IPS-18a (cell line): Measurements from ENCODE around the gene SLCO2B1.

Experiments used
- H3K27ac ChIP-seq: one replicate; pipeline ENCODE4 v1.5.1; 2013; ENCODE audit warnings: low read length
- H3K27me3 ChIP-seq: one replicate; pipeline ENCODE4 v1.6.1; 2013; ENCODE audit warnings: mild to moderate bottlenecking, low read length; ENCODE audit not compliant: control insufficient read depth, insufficient read depth
- H3K36me3 ChIP-seq: one replicate; pipeline ENCODE4 v1.6.1; 2013; ENCODE audit warnings: low read depth, low read length; ENCODE audit not compliant: control insufficient read depth
- H3K4me1 ChIP-seq: one replicate; pipeline ENCODE4 v1.6.1; 2013; ENCODE audit warnings: low read depth, low read length; ENCODE audit not compliant: control insufficient read depth
- H3K4me3 ChIP-seq: one replicate; pipeline ENCODE4 v1.5.1; 2013; ENCODE audit warnings: low read length
- H3K9ac ChIP-seq: one replicate; pipeline ENCODE4 v1.6.1; 2013; ENCODE audit warnings: mild to moderate bottlenecking, low read length, moderate library complexity
- H3K9me3 ChIP-seq: one replicate; pipeline ENCODE4 v1.6.1; 2013; ENCODE audit warnings: low read depth, low read length; ENCODE audit not compliant: control insufficient read depth

The SLCO2B1 gene

DNA sequence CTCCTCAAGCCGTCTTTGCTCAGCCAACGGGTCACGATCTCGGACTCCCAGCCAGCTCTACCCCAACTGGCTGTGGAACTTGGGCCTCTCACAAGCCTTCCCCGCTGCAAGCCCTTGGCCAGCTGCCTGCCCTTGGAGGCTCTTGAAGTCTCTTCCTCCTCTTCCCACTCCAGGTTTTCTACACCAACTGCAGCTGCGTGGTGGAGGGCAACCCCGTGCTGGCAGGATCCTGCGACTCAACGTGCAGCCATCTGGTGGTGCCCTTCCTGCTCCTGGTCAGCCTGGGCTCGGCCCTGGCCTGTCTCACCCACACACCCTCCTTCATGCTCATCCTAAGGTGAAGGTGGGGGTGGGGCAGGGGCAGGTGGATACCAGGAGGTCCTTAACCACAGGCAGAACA lies 49.1 kb downstream of the SLCO2B1 start:
- Histone ChIP-seq H3K27me3 (no peaks in the 10 kb centered on the region), H3K9ac (no peak overlapping the region), H3K9me3 (no peaks in the 10 kb centered on the region), H3K4me1 (peaks cover 5% of the 10 kb centered on the region), H3K36me3 (no peaks in the 10 kb centered on the region), H3K27ac (no peak overlapping the region), H3K4me3 (no peak overlapping the region)

DNA sequence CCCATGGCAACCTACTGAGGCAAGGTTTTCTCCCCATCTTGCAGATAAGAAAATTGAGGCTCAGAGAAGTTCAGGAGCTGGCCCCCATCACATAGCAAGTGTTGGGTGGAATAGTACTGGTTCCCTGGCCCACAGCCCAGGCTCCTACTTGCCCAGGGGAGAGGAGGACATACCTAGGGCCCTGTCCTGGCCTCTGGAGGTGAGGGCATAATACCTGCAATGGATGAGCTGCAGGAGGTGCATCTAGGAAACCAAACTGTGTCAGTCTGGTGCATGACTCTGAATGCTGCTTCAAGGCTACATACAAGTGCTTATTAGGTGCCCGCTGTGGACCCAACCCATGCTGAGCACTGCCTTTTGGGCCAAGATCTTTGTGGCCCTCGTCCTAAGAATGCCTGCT lies 49.6 kb downstream of the SLCO2B1 start:
- no peaks in the 10 kb centered on the region for H3K27me3 ChIP-seq
- H3K9ac ChIP-seq: no peak overlapping the region
- H3K4me1 ChIP-seq: peaks cover 5% of the 10 kb centered on the region
- no peak overlapping the region for H3K4me3 ChIP-seq
- H3K36me3 ChIP-seq: no peaks in the 10 kb centered on the region
- no peak overlapping the region for H3K27ac ChIP-seq
- no peaks in the 10 kb centered on the region for H3K9me3 ChIP-seq

DNA sequence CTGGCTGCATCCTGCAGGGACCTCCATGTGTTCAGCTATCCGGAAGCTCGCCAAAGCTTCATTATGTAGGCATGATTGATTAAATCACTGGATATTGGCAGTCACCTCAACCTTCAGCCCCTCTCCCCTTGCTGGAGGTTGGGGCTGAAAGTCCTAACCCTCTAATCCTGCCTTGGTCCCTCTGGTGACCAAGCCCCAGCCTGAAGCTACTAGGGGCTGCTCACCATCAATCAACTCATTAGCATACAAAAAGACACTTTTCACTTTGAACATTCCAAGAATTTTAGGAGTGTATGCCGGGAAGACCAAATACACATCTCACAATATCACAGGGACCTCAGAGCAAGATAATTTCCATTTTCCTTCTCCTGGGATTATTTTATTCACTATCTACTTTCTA lies 50.9 kb downstream of the SLCO2B1 start:
- H3K4me1 ChIP-seq: peaks cover 5% of the 10 kb centered on the region
- no peaks in the 10 kb centered on the region for H3K36me3 ChIP-seq
- no peak overlapping the region for H3K4me3 ChIP-seq
- H3K27me3 ChIP-seq: no peaks in the 10 kb centered on the region
- H3K9me3 ChIP-seq: no peaks in the 10 kb centered on the region
- H3K9ac ChIP-seq: no peak overlapping the region
- H3K27ac ChIP-seq: no peak overlapping the region

DNA sequence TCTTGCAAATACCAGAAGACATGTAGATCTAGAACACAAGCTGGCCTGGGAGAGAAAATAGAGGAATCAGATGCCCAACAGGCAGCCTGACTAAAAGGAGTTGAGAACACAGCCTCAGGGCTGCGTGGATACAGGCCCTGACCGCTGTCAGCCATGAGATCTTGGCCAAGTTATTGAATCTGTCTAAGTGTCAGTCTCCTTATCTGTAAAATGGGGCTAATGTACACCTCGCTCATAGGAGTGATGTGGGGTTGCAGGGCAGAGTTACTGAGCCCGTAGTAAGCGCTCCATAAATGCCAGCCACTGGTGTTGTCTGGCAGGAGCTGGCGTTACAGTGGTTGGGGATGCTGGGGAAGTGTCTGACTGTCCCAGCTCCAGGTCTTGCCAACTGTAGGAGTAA lies 51.3 kb downstream of the SLCO2B1 start:
- Histone ChIP-seq H3K36me3 (no peaks in the 10 kb centered on the region), H3K27me3 (no peaks in the 10 kb centered on the region), H3K4me1 (peaks cover 5% of the 10 kb centered on the region), H3K27ac (no peak overlapping the region), H3K9me3 (no peaks in the 10 kb centered on the region), H3K9ac (no peak overlapping the region), H3K4me3 (no peak overlapping the region)

DNA sequence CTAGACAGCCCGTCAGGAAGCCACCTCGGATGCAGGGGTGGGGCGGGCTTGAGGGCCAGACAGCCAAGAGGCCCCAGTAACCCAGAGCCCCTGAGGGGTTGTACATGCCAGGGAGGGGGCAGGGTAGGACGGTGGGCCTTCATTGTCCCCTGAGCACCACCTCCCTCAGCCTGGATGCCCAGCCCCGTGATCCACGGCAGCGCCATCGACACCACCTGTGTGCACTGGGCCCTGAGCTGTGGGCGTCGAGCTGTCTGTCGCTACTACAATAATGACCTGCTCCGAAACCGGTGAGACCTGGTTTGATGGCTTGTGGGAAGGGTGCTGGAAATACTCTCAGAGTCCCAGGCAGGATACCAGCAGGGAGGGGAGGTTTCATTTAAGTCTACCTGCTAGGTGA lies 52.2 kb downstream of the SLCO2B1 start:
- Histone ChIP-seq H3K4me3 (no peak overlapping the region), H3K4me1 (peaks cover 5% of the 10 kb centered on the region), H3K9ac (no peak overlapping the region), H3K27me3 (no peaks in the 10 kb centered on the region), H3K36me3 (no peaks in the 10 kb centered on the region), H3K27ac (no peak overlapping the region), H3K9me3 (no peaks in the 10 kb centered on the region)

DNA sequence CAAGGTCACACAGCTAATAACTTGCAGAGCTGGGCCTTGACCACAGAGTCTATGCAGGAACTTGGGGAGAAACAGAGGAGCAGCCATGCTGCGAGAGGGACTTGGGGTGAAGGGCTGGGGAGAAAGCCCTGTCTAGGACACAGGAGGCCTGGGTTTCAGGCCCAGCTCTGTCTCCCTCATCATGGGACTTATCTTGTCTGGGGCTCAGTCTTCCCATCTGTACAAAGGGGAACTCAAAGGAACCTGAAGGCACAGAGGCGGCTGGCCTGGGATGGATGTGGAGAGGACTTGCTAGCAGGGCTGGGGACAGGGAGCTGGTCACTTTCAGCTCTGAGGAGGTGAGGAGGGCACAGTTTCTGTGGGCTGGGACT lies 52.7 kb downstream of the SLCO2B1 start:
- Histone ChIP-seq H3K9me3 (no peaks in the 10 kb centered on the region), H3K27ac (no peak overlapping the region), H3K4me1 (peaks cover 5% of the 10 kb centered on the region), H3K27me3 (no peaks in the 10 kb centered on the region), H3K36me3 (no peaks in the 10 kb centered on the region), H3K9ac (no peak overlapping the region), H3K4me3 (no peak overlapping the region)

DNA sequence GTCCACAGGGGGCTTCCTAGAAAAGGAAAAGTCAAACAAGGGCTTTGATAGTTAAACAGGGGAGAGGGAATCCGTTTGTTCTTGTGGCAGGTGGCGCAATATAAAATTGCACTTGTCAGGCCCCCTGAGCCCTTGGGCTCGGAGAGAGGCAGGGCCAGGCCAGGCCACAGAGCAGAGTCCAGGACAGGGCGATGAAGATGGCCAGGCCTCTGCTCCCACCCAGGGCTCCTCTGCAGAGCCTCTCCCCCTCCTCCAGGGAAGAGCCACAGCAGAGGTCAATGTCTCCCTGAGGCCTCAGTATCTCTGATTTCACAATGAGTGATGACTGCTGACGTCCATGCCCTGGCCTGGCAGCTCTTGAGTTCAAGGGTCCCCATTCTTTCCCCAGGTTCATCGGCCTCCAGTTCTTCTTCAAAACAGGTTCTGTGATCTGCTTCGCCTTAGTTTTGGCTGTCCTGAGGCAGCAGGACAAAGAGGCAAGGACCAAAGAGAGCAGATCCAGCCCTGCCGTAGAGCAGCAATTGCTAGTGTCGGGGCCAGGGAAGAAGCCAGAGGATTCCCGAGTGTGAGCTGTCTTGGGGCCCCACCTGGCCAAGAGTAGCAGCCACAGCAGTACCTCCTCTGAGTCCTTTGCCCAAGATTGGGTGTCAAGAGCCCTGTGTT lies 53.2 kb downstream of the SLCO2B1 start:
- Histone ChIP-seq H3K36me3 (no peaks in the 10 kb centered on the region), H3K27ac (no peak overlapping the region), H3K4me1 (peaks cover 5% of the 10 kb centered on the region), H3K4me3 (no peak overlapping the region), H3K27me3 (no peaks in the 10 kb centered on the region), H3K9me3 (no peaks in the 10 kb centered on the region), H3K9ac (no peak overlapping the region)

DNA sequence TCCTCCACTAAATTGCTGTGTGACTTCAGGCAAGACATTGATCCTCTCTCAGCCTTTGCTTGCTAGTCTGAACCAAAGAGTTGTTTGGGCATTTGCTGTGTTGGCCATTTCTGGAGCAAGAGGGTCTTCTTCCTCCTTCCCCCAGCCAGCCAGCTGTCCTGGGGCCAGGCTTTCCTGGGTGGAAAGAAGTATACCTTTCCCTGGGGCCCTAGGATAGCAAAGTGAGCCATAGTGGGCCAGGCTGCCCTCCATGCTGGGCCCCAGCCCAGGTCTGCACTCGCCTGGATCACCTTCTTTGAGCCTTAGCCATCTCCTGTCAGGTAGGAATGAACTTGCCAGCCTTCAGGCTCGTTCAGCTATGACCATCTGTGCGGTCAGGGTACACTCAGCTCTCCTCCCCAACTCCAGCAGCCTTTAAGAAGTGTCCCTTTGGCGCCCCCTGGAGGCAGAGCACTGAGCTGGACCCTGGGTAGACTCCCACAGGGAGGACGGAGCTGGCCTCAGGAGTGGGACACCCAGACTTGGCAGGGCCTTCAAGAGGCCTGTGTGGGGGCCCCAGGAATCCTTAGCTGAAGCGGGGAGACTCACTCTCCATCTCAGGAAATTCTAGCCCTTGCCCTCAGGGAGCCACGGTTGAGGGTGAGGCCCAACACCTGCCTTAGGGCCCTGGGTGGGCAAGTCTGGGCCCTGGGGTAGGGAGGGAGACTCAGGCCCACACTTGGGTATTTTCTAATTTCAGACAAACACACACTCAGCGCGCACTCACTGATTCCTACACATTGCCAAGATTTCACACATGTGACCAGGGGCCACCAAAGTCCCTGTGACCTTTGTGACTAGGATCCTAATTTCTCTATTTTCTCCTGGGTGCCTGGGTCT lies 54.0 kb downstream of the SLCO2B1 start:
- Histone ChIP-seq H3K27me3 (no peaks in the 10 kb centered on the region), H3K4me3 (no peak overlapping the region), H3K27ac (no peak overlapping the region), H3K9ac (no peak overlapping the region), H3K4me1 (peaks cover 5% of the 10 kb centered on the region), H3K9me3 (no peaks in the 10 kb centered on the region), H3K36me3 (no peaks in the 10 kb centered on the region)

DNA sequence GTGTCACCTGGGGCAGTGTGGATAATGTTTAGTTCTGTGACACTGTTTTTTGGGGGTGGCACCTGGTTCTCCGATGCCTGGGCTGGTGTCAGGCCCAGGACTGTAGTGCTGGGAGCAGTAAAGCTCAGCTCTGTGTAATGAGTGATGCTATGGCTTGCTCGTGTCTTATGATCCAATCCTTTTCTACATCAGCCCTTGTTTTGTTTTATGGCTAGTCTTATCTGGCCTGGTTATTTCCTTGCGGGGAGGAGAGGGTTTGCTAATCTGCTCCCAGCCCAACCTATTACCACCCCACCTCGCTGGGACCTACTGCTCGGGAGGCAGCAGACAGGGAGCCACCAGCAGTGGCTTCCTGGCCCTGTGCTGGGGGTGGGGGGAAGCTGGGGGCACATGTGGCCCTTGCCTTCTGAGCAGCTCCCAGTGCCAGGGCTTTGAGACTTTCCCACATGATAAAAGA lies 54.7 kb downstream of the SLCO2B1 start:
- Histone ChIP-seq H3K9ac (no peak overlapping the region), H3K27me3 (no peaks in the 10 kb centered on the region), H3K9me3 (no peaks in the 10 kb centered on the region), H3K4me3 (no peak overlapping the region), H3K27ac (no peak overlapping the region), H3K4me1 (peaks cover 5% of the 10 kb centered on the region), H3K36me3 (no peaks in the 10 kb centered on the region)

DNA sequence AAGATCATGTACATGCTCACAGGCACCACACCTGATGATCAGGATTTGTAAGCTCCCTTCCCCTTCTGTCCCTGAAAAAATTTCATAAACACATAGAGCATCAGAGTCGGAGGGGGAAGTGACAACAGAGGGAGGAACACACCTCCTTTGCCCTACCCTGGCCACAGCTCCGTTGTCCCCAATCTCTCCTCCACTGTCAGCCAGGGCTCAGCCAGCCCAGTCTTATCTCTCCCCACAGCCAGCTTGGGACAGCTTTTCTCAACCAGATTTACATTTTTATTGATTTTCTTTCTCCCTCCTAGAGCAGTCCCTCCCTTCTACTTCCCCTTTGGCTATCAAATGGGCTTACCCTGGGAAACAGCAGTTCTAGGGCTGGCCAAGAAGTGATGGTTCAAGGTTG lies 57.5 kb downstream of the SLCO2B1 start:
- no peak overlapping the region for H3K9ac ChIP-seq
- H3K27ac ChIP-seq: no peak overlapping the region
- no peaks in the 10 kb centered on the region for H3K4me1 ChIP-seq
- H3K9me3 ChIP-seq: no peaks in the 10 kb centered on the region
- H3K27me3 ChIP-seq: no peaks in the 10 kb centered on the region
- no peak overlapping the region for H3K4me3 ChIP-seq
- H3K36me3 ChIP-seq: no peaks in the 10 kb centered on the region

DNA sequence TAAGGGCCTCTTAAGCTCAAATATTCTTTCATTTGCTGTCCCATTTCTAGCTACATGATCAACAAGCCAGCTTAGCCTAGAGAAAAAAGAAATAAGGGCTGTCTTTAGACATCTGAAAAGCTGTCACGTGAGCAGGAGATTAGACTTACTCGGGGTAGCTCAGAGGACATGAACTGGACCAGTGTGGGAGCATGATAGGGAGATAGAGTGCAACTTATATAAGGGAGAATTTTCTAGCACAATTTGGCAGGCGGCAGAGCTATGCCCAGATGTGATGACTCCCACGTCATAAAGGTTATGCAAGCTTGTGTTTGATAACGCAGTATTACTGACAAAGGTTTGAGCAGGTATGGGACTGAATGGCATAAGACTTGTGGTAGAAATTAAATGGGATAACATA lies 61.5 kb downstream of the SLCO2B1 start:
- Histone ChIP-seq H3K27me3 (no peaks in the 10 kb centered on the region), H3K4me3 (no peak overlapping the region)

DNA sequence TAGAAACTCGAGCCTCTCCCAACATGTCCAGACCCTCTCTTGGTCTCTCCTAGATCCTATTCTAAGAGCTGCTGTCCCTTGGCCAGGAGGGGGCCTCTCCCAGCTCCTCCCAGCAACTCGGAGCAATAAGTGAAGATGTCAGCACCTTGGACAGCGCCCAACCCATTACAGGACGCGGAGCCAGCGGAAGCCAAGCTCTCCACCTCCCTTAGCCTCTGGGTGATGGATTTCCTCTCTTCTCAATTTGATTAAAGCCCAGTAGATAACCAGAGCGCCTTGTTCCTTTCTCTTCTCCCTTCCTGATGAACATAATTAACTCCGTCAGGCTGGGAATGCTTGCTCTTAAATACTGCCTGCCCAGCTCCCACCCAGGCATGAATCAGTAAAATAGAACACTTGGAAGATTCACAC lies 63.5 kb downstream of the SLCO2B1 start:
- Histone ChIP-seq H3K9me3 (no peaks in the 10 kb centered on the region), H3K27me3 (no peaks in the 10 kb centered on the region), H3K9ac (no peak overlapping the region), H3K4me1 (no peaks in the 10 kb centered on the region), H3K4me3 (no peak overlapping the region), H3K36me3 (no peaks in the 10 kb centered on the region), H3K27ac (no peak overlapping the region)

More for the DNA sequence above, 61.5 kb downstream of the SLCO2B1 start:
- no peaks in the 10 kb centered on the region for H3K4me1 ChIP-seq
- H3K9me3 ChIP-seq: no peaks in the 10 kb centered on the region
- no peak overlapping the region for H3K9ac ChIP-seq
- no peak overlapping the region for H3K27ac ChIP-seq
- H3K36me3 ChIP-seq: no peaks in the 10 kb centered on the region
